ENCODE results near the gene ASB8.

Gene ASB8

DNA sequence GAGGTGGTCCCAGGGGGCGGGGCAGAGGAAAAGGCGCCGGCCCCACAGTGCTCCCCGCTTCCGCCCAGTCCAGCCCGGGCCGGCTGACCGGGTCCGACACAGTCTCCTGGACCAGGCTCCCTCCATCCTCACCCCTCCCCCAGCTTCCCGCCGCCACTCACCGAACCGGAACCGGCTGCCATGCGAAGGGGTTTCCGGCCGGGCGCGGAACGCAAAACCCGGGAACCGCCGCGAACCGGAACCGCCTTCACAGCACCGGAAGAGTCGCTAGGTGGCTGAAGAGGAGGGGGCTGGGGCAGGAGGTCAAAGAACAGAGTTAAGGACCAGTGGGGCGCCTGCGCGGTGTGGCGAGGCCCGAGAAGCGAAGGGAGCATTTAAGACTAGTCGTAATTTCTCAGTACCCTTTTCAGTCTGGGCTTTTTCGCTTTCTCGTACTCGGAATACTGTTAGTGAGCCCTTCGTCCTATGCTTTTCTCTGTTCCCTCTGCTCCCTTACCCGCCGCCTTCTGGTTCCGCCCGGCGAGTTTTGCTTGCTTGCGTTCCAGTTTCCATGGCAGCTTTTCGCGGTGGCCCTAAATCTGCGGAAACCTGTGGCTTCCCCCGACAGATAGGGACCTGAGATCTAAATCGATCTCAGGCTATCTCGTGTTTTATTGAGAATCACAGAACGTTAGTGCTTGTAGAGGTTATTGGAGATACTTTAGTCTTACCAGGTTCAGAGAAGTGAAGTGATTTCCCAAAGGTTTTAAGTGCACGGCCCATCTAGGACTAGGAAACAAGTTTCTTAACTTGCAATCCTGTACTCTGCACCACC lies 51.2 kb downstream of the ASB8 start, which contains the start of gene SENP1:
TSS of gene SENP1 (minus strand) at position 213 of the 814 bp plus-strand sequence. CDS start 4,607 bp downstream, outside the sequence.
- DNase-seq = peak; percentile 89 to 94 (median 92)

DNA sequence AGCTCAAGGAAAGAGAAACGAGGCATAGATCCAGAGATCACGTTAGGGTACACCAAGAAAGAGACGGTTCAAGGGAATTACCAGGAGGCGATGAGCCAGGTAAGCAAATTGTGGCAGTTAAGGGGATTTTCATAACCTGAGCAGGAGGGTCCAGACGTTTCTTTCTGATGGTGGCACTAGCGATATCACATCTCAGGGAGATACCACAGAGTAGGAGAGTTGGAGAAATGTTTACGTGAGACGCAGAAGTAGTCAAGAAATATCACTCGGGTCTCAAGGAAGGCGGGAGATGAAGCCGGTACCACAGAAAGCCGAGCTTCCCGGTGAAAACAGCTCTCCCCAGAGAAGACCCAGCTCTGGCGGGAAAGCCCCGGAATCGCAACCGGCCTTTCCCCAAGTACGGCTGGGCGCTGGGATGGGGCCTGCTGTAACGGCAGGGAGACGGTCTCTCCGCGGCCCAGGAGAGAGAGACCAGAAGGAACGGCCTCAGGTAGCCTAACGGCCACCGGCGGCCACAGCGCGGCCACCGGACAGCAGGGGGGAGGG lies 51.9 kb downstream of the ASB8 start:
- peak; percentile 3 to 38 (median 21) for DNase-seq

DNA sequence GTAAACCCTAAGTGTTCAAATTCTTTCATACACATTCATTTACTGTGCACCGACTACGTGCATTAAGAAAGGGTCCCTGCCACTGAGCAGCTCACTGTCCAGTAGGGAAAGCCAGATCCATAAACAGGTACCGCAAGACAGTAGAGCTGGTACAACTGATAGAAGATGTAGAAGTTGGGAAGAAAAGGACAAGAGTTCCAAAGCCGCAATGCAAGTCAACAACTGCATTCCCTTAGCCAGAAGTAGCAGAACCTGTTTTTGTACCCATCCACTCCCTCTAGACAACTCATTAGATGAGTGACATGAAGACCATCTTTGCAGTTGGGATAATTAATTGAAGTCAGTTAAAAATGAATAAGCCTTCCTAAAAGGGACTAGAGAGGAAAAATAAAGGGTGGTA lies 52.8 kb downstream of the ASB8 start:
- DNase-seq = no peak
